ENCODE data around the gene NKX2-4.

DNA sequence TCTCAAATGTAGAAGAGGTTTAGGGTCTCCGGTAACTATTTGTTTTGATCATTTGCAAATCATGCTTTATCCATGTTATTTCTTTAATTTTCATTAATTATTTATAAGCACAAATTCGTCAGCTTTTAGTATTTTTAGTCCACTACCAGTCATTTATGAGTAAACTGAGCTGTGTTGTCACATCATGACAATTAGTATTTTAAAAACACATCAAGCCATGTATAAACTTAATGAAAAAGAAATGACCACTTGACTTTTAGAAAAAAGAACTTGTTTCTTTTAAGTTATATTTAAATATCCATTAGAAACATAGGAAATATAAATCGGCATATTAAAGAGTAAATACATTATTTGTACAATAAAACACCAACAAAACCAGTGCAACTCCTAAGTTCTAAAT lies 2.8 kb downstream of the NKX2-4 start:
- TF ChIP-seq EZH2 (IDR thresholded peaks at IDR 0.05; ENCODE audit: insufficient read depth, poor library complexity, severe bottlenecking) (no peak), EZH2phosphoT487 (IDR thresholded peaks at IDR 0.05; ENCODE audit: insufficient read depth, low read depth) (no peak)
